ENCODE results near the gene OTUD3.
"Not testable (repeated sequence)": the region's sequence is repeated elsewhere in the genome, so short reads cannot be mapped to it uniquely, and the experiment has no call there.

The OTUD3 gene

DNA sequence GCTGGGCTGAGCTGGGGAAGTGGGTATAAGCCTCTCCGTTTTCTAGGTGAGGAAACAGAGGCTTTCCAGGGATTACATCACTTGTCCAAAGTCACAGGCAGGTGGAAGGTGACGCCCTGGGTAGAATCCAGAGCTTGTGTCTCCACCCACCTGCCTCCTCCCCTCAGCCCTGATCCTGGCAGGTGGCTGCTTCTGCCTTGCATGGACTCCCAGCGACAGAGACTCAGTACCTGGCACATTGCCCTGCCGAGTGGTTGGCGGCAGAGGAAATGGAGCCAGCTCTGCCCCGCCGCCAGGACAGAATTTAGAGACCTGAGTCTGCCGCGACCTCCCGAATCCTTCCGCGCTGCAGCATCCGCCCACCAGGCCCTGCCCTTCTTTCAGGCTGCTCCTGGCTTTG lies 39.1 kb downstream of the OTUD3 start:
- FAIRE-seq: no peak

DNA sequence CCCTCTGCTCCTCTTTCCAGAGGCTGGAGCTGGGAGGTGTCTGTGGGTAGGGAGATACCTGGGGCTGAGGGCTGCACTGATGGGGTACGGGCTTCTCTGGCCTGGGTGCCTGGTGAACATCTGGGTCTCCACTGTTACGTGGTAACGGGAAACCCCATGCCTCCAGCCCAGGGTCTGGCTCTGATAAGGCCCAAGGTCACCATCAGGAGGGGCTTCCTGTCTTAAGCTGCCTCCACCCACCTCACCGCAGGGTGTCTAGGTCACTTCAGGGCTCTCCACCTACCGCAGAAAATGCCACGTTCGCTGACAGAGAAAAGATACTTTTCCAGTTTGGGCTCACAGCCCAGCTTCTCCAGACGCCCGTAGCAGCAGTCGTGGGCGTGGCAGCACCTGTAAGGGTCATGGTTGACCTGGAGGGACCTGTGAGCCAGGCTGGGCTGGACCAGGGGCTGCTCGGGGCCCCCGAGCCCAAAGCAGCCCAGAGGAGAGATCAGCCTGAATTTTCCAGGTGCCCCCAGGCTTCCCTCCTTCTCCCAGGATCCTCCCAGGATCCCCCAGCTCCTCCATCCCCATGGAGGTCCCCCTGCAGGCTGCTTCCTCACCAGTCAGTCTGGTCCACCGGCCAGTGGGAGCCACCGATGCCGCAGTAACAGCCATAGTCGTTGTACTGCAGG lies 40.0 kb downstream of the OTUD3 start:
- FAIRE-seq: no peak

DNA sequence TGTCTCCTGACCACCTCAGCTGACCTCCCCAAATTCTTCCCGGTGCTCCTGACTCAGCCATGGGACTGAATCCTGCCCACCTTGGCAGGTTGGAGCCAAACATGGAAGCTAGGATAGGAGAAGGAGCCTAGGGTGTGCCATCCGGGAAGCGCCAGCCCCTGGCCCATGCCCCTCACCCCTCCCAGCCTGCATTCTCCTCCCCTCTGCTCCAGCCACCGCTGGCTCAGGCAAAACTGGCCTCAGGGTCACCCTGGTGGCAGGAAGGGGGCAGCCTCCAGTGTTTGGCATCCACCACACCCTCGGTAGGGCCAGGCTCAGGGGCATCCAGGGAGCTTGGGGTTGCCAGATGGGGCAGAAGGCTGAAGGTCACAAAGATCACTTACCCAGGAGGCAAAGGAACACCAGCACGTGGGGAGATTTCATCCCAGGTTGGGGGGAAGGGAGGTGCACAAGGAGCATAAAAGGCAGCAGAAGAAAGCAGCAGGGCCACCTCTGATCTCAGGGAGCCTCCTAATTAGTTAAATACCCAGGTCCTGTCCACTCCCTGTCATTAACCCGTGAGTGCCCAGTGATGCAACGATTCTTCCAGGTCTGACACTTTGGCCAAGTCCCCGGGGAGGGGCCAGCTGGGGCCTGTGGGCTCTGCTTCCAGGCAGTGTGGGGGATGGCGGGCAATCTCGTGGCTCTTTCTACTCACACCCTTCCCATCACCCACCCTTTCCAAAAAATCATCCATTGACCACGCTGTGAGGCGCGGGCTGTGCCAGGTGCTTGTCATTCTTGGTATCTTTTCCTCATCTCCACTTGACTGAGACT lies 41.1 kb downstream of the OTUD3 start, which contains the start of gene PLA2G2E:
PLA2G2E (minus strand) TSS at position 481 of the 816 bp plus-strand sequence; CDS start at position 423, 58 bp downstream.
- FAIRE-seq: no peak

DNA sequence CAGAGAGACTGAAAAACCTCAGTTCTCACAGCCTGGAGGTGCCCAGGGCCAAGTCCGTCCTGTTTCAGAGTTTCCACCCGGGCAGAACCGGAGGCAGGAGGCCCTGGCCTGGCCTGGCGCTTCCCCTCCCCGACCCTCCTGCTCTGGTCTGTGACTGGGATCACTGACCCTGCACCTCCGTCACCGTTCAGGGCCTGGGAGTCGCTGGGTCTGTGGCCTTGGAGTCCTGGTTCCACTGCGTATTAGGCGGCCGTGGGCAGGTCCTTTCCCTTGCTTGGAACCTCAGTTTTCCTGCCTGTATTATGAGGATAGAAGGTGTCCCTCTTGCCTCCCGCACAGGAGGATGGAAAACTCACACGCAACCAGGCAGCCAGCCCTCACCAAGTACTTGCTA lies 41.8 kb downstream of the OTUD3 start:
- no peak for FAIRE-seq

DNA sequence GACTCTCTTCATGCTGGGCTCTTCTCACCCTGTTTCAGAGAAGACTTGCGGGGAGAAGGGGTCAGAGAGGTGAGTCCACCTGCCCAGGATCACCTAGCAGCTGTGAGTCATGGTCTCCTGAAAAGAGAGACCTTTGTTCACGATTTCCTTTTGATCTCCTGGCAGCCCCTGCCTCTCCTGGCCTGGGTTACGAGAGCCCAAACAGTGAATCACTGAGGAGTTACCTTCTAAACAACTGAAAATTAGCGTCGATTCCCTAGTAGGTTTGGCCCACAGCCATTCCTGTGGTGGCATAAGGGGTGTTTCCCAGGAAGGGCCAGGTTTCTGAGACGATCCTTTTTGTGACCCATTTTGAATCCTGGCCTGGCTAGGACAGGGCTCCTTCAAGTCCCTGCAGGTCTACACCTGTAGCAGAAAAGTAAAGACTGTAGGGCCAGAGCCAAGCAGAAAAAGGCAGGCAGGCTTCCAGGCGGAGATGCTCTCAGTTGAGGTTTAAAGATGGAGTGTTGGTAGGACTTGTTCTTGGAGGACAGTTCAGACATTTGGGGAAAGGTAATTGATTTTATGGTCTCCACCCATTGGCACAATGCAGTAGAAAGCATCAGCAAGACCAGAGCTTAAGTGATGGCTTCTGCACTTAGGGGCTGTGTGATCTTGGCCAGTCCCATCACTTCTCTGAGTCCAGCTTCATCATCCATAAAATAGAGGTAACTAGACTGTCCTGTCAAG lies 43.3 kb downstream of the OTUD3 start:
- FAIRE-seq: no peak

DNA sequence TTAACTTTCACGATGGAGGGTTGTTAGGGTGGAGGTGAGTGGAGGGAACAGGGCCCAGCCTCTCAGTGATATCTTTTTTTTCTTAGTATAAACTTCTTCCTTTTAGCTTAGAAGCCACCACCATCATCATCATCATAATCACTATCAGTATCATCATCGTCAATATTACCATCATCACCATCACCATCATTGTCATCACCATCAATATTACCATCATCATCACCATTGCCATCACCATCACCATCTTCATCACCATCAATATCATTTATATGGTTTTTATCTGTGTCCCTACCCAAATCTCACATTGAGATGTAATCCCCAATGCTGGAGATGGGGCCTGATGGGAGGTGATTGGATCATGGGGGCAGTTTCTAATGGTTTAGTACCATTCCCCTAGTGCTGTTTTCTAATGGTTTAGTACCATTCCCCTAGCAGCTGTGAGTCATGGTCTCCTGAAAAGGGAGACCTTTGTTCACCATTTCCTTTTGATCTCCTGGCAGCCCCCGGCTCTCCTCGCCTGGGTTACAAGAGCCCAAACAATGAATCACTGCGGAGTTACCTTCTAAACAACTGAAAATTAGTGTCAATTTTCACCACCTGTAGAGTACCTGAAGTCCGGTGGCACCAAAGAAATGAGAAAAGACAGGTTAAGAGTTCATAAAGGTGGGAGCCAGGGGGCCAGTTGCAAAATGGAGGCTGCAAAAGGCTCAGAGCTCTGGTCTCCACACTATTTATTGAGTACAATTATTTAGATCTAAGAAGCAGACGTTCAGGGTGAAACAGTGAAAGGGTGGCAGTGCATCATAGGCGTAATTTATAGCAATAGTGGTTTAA lies 44.3 kb downstream of the OTUD3 start:
- no peak for FAIRE-seq

DNA sequence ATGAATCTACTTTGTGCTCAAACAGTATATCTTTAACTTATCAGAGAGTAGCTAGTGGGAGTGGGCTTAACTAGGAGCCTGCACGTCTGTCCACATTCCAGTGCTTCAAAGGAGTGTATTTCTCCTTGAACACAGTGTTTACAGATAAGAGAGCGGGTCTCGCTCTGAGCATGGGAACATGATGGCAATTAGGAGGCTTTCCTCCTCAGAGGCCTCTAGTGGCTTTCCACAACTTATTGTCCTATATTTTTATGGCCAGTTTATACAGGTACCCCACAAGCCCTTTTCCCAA lies 44.9 kb downstream of the OTUD3 start:
- FAIRE-seq: not testable (repeated sequence)

DNA sequence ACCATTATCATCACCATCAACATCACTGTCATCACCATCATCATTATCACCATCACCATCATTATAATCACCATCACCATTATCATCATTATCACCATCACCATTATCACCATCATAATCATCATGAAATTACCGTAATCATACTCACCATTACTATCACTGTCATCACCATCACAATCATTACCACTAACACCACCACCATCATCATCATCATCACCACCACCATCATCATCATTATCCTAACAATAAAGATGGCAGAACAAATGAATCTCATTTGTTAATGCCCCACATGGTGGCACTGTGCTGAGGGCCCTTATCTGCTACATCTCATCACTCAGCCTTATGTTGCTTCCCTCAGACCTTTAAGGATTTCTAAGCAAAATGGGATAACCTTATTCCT lies 50.7 kb downstream of the OTUD3 start:
- no peak for FAIRE-seq

DNA sequence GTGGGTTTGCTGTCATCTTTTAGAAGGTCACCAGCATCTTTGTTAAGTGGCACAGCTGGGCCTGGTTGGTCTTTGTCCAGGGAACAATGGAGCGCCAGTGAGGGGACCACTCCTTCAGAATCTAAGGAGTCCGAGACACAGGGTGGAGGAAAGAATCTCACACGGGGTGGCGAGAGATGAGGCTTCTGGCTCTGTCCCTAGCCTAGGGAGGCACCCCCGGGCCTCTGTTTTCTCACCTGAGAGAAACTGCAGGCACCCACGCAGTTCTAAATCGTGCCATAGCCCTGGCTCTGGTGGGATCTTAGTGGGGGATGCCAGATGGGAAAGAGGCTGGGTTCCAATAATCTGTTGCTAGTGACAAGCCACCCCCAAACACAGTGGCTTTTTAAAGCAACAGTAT lies 52.1 kb downstream of the OTUD3 start:
- no peak for FAIRE-seq

DNA sequence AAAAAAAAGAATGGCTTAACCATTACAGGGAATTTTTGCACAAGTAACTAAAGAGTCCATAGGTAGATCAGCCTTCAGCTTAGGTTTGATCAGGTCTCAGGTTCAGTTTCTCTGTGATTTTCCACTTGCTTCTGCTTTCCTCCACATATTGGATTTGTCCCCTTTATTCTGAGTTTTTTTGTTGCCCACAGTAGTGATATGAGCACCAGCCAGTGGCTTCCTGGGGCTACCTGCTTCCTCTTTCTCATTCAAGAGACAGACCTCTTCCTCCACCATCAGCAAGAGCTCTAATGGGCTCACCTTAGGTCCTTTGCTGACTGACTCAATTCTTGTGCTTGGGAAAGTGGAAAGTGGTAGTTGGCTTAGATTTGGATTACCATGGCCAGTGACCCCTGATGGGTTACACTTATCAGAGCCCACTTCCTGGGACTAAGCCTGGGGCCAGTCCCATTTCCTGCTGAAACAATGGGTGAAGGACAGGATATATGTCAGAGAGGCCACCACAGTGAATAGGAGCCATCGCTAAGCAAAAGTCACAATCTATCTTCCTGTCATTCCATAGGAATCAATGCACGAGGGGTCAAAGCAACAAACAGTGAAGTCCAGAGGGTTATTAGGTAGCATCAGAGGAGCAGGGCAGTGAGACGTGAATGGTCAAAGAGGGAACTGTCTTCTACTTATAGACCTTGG lies 54.0 kb downstream of the OTUD3 start:
- FAIRE-seq: no peak

DNA sequence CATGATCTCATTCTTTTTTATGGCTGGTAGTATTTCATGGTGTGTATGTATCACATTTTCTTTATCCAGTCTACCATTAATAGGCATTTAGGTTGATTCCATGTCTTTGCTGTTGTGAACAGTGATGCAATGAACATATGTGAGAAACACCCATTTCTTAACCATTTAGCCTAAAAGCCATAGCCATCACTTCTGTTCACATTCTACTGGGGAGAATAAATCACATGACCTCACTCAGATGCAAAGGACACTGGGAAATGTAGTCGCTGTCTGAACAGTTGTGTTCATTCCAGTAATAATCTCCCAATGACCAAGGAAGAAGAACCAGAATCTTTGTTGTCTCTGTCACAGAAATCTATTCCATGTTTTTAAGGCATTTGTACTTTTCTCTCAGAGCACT lies 56.3 kb downstream of the OTUD3 start:
- no peak for FAIRE-seq

DNA sequence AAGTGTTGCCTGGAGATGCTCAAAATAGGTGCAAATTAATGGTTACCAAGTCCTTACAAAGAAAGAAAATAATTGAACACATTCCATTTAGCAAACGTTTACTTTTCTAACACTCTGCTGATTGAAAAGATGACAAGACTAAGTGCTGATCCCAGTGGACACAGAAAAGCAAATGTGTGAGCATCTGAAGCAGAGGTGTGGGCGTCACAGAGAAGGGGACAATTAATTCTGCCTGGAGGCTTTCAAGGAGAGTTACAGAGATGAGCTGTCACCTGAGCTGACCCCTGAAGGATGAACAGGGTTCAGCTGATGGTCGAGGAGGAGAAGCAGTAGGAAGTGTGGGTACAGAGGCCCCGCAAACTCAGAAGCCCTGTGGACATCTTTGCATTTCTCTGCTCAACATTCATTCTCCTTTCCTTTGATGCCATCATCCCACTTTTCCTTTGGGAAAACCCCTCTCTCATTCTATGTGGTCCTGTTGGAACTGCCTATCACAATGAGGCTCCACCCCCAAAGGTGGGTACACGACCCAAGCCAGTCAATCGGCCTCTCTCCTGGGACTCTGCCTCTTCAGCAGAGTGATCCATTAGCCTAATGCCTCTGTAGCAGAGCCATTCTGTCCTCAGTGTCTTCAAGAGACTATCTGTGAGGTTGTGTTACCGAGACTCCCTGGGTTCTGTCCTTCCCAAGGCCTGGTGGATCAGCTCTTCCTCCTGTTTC lies 58.5 kb downstream of the OTUD3 start:
- no peak for FAIRE-seq

DNA sequence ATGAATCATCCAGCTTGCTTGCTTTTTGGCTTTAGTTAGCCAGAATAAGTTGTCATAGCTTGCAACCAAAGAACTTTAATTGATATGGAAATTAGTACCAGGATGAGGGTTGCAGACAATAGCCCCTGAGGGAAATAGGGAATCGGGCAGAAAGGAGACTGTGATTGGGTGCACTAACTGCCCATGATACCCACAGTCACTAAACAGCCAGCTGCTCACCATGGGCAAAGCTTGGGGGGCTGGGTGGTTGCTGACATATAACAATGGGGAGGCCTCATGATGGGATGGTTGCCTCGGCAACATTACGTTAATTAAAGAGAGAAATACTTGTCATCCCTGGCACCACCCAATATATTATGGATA lies 59.0 kb downstream of the OTUD3 start:
- FAIRE-seq: no peak

DNA sequence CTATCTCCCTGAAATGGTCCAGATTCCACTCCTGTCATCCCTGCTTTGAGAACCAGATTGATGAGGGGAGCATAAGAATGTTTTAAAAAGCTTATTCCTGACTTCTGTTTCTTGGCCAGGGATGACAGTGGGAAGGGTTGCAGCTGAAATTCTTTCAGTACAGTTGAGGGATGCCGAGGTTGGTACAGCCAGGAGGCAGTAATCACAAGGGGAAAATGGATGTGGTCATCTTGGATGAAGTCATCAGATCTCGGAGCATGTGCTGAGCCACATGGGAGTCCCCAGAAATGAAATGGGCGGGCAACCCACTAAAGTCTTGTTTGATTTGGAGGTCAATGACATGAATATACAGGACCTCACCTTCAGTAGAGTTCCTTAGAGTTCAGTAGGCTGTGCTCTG lies 59.9 kb downstream of the OTUD3 start:
- no peak for FAIRE-seq

DNA sequence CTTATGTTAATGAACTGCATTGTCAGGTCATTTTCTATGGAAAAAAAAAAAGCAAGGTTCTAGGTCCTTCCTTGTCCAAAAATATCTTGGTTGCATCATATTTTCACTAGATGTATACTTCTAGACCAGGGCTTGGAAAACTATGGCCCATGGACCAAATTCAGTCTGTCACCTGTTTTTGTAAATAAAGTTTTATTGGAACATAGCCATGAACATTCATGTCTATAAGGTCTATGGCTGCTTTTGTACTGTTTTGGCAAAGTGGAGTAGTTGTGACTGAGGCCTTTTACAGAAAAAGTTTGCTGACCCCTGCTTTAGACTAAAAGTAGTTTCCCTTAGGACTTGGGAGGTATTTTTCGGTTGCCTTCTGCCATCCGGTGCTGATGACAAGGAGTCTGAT lies 60.5 kb downstream of the OTUD3 start:
- no peak for FAIRE-seq

DNA sequence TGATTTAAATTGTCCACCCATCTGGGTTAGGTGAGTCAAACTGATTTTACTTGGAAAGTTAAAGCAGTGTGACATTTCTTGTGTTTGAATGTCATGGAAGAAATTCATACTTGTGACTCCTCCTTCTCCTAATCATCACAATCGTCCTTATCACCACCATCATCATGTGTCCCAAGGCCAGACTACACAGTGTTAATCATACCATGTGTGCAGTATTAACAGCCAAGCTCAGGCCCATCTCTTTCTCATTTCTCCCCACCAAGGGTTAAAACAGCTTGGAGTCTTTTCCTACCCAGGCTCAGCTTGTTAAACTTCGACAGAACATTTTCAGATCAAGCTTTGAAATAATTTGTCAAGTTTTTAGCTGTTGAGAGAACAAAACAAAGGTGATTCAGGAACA lies 63.7 kb downstream of the OTUD3 start:
- FAIRE-seq: no peak

DNA sequence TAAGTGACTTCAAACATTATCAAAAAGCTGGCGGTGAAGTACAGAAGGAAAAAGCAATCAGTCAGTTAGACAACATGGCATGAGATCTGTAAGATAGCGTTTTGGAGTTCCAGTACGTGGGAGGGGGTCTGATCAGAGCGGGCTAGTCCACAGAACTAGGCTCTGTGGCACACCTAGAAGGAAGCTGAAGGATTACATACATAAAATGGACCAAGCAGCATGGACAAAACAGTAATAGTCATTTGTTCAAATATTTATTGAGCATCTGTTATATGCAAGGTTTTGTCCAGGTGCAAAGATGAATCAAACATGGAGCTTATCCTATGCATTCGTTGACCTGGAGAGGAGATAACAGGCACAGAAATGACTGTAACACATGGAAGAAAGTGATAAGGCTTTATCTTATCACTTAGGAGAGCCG lies 64.1 kb downstream of the OTUD3 start:
- FAIRE-seq: no peak

DNA sequence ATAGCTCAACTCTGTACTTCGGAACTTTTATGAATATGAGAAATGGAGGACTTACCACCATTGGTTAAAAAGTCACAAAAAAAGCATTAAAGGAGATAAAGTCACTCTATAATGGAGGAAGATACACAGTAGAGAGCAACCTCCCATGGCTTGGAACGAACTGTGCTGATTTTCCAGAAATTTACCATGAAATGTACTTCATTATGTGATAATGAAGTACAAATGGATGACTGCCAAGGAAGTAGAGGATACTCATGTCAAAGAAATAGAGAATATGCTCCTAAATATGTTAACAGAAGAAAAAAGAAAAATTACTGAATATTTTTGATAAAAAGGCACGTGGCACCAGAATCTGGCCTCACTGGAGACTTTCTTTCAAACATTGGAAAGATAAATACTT lies 64.8 kb downstream of the OTUD3 start:
- no peak for FAIRE-seq

DNA sequence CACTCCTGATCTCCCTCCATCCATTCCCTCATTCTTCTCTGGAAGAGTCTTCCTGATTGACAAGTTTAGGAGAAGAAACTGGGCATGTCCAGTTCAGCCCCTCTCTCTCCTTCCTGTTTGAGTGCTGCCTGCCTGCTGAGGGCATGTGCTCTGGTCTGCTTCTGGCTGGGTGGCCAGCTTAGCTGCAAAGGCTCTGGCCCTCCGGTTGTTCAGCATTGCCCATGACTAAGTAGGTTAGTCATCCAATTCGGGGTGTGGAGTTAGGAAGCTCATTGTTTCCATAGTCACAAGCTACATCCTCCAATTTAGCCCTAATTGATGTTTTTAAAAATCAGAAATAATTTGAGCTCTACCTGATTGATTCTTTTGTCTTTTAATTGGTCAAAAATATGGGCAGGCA lies 66.8 kb downstream of the OTUD3 start:
- FAIRE-seq: no peak

DNA sequence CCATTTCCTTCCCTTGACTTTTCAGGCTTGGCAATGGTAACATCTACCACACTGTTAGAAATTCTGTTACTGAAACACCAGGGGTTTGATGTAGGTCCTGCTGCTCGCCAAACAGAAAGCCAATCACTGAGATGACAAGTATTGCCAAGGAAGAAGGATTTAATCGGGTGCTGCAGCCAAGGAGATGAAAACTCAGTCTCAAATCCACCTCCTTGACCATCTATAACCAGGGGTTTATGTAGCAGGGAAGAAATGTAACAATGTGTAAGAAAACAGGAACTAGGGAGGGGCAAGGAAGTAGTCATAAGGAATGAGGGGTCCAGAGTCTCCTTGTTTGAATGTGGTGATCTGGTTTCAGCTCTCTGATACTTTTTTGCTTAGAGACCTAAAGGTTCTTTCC lies 71.9 kb downstream of the OTUD3 start:
- no peak for FAIRE-seq

DNA sequence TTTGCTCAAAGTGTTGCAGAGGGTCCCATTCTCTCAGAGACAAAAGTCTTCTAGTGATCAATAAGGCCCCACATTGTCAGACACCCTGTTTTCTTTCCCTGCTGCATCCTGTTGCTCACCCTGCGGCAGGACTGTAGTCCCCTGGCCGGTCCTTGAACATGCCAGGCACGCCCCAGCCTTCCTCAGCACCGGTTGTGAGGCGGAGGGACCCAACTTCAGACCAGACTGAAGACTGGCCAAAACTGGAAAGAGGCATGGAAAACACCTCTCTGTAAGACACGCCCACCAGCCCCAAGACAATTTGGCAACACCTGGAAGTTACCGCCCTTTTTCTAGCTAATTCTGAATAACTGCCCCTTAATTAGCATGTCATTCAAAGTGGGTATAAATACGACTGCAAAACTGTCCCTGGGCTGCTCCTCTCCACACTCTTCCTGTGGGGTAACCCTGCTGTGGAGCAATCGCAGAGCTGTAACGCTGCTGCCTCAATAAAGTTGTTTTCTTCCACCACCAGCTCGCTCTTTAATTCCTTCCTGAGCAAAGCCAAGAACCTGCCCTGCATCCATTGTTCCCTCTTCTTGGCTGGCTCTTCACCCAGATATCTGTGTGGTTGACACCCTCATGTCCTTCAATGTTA lies 73.5 kb downstream of the OTUD3 start:
- FAIRE-seq: no peak
